ENCODE results near the gene TLR4.

TLR4 gene

GRCh38 chr9:117704024-117704575 lies at the start of gene TLR4:
Gene TLR4, plus strand, starts transcription at chr9:117704403. Its CDS starts 70 bp downstream, at chr9:117704473.
- DNase-seq (ENCODE audit: low spot score) (peak; percentile 29), FAIRE-seq (peak; percentile 60)

GRCh38 chr9:117656002-117656401 lies 48.2 kb upstream of the TLR4 start:
- no peak for DNase-seq (ENCODE audit: low spot score)
- no peak for FAIRE-seq

GRCh38 chr9:117662651-117663050 lies 41.6 kb upstream of the TLR4 start:
- DNase-seq (ENCODE audit: low spot score) (no peak), FAIRE-seq (no peak)

- FAIRE-seq (no peak), DNase-seq (ENCODE audit: low spot score) (no peak)
Observed at GRCh38 chr9:117664419-117664818, 39.8 kb upstream of the TLR4 start.

DNA sequence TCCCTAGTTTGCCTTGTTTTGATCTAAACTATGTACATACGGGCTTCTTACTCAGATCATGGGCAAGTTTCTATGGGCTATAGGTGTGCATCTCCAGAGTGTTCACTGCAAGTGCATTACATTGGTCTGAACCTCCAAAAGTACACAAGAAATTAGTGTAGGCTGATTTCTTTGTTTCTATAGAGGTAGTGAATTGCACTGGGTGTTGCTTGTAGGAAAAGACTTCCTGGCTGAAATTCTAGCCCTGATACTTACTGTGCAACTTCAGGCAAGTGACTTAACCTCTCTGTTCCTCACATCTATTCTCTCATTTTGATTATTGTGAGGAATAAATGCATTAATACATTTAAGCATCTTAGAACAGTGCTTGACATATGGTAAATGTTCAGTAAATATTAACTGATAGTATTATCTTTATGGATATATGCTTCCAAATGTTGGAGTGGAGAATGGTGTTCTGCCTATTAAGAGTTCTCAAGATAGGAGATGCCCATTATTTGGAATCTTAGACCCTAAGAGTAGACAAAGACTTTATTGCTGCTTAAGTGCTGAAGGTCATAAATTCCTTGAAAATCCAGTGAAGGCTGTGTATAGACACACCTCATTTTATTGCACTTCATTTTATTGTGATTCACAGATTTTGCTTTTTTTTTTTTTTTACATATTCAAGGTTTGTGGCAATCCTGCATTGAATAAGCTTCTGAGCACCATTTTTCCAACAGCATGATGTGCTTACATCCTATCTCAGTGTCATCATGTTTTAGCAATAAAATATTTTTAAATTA lies 38.4 kb upstream of the TLR4 start:
- DNase-seq (ENCODE audit: low spot score) (no peak), FAIRE-seq (no peak)

GRCh38 chr9:117671468-117671867 lies 32.7 kb upstream of the TLR4 start:
- DNase-seq (ENCODE audit: low spot score) (no peak), FAIRE-seq (no peak)

- FAIRE-seq, result peak; percentile 56
- DNase-seq (ENCODE audit: low spot score), result peak; percentile 68
Observed at GRCh38 chr9:117672369-117672768, 31.8 kb upstream of the TLR4 start.

- no peak for DNase-seq (ENCODE audit: low spot score)
- FAIRE-seq, result no peak
Observed at GRCh38 chr9:117677572-117677971, 26.6 kb upstream of the TLR4 start.

DNA sequence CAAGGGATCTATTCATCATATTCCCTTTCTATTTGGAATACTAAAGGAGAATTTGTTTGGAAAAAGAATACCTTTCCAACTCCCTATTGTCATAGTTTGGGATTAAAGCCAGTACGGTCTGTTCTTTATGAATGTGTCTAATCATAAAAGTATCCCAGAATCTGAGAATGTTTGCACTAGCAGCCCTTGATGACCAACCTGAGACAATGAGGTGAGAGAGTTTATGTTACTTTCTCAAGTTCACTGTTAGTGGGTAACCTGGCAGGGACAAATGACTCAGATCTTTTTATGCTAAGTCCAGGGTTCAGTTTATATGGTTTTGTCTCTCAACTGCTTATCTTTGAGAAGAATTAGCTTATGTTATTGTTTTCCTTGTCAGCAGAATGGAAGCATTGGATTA lies 25.3 kb upstream of the TLR4 start:
- FAIRE-seq, result no peak
- DNase-seq (ENCODE audit: low spot score), result no peak

DNA sequence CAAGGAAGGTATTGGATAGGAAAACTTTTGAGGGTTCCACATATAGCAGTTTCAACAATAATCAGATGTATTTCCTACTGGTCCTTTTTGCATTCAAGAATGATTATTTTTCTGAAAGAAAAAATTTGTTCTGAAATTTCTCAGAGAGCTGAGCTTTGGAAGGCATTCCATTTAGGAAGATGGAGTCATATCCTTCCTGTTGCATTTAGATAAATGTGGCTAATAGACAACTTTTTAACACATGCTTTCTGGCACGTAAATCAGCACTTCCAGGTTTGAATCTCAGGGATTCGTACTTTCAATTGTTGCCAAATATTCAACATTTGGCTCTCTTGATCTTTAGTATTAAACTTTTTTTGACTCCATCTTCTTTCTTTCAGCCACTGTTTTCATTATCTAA lies 24.8 kb upstream of the TLR4 start:
- DNase-seq (ENCODE audit: low spot score), result no peak
- no peak for FAIRE-seq

- DNase-seq (ENCODE audit: low spot score), result no peak
- no peak for FAIRE-seq
Observed at GRCh38 chr9:117681888-117682287, 22.3 kb upstream of the TLR4 start.

DNA sequence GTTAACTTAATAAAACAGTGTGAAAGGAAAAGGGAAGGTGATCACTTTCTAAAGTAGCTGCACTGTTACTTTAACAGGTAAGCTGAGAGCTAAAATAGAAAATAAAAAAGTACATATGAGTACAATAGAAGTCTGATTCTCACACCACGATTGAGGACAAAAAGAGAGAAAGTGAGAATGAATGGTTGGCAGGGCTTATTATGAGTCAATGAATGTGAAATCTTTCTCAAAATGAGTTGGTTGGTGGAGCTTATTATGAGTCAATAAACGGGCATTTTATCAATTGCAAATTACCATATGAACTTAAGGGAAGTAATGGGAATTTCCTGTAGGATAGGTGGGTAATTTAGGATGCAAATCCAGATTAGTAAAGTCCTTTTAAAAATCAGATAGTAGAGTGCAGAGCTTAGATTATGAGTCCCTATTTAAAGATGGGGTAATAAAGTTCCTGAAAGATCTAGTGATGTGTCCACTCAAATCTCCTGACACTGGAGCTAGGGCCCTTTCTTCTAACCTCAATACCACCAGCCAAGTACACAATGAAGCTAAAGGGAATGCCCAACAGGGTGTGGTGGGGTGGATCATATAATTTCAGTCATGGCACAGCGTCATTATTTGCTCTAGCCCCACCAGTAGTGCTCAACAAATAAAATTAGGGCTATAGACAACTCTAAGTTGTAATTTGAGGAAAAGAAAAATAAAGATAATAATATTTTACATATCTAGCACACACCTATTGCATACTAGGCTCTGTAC lies 21.1 kb upstream of the TLR4 start:
- FAIRE-seq (no peak), DNase-seq (ENCODE audit: low spot score) (no peak)

DNA sequence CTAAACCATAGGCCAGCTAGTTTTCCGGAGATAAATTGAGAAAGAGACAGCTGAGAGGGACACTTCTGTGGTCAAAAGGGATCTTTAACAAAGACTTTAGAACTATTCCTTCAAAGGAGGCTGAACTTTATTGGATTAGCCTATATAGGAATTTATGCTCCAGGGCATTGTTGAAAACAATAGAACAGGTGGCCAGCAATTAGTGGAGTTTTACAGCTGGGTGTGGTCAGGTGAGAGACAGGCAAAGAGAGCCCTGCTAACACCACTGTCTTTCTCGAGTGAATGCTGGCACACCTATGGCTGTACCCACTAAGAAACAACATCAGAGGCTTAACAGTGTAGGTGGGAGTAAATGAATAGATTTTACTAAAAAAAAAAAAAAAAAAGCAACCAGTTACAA lies 16.7 kb upstream of the TLR4 start:
- FAIRE-seq (no peak), DNase-seq (ENCODE audit: low spot score) (no peak)

DNA sequence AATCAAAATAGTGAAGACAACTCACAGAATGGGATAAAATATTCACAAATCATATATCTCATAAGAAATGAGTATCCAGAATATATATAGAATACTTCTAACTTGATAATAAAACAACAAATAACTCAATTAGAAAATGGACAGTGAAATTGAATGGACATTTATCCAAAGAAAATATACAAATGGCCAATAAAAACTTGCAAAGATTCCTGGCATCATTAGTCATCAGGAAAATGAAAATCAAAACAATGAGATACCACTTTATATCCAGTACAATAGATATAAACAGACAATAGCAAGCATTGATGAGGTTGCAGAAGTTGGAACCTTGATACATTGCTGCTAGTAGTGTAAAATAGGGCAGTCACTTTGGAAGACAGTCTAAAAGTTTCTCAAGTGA lies 12.8 kb upstream of the TLR4 start:
- DNase-seq (ENCODE audit: low spot score), result no peak
- no peak for FAIRE-seq

GRCh38 chr9:117696154-117696553 lies 8.0 kb upstream of the TLR4 start:
- DNase-seq (ENCODE audit: low spot score), result no peak
- no peak for FAIRE-seq

DNA sequence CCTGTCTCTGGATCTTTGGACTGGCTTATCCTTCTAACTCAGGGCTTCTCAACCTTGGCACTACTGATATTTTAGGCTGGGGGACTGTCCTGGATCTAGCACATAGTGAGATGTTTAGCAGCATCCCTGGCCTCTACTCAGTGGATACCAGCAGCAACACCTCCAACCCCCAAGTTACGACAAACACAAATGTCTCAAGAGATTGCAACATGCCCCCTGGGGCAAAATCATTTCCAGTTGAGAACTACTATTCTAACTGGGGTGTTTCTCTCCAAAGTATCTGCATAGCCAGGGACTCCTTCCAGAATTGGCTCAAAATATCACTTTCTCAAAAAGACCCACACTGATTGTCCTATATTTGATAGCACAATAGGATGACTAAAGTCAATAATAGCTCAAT lies 7.2 kb upstream of the TLR4 start:
- FAIRE-seq, result no peak
- no peak for DNase-seq (ENCODE audit: low spot score)

GRCh38 chr9:117703537-117703936 lies 666 bp upstream of the TLR4 start:
- DNase-seq (ENCODE audit: low spot score) (no peak), FAIRE-seq (peak; percentile 2)

DNA sequence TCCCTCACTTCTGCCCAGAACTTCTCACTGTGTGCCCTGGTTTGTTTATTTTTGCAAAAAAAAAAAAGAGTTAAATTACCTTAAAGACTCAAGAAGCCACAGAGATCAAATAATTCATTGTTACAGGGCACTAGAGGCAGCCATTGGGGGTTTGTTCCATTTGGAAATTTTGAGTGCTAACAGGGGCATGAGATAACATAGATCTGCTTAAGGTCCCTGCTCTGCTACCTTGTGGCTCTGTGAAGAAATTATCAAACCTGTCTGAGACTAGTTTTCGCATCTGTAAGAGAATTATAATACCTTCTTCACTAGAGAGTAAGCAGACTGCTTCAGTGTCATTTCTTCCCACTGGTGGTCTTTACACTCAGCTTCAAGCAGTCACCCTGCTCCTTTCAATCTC lies 394 bp downstream of the TLR4 start:
- FAIRE-seq (no peak), DNase-seq (ENCODE audit: low spot score) (no peak)

DNA sequence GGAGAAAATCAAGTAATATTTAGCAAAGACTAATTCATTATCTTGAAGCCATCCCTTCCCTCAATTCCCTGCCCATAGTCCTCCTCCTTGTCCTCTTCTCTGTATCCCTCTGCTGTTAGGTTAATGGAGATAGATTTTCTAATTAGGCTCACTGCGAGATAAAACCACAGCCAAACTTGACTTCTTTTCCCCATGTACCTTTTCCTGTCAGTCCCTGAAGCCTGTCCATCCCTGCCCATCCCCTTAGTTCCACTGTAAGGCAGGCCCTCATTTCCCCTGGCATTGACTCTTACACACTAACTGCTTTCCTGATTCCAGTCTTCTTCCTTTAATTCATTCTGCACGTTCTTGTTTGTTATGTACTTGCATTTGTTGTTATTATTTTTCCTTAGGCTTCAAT lies 1.2 kb downstream of the TLR4 start:
- no peak for FAIRE-seq
- no peak for DNase-seq (ENCODE audit: low spot score)

DNA sequence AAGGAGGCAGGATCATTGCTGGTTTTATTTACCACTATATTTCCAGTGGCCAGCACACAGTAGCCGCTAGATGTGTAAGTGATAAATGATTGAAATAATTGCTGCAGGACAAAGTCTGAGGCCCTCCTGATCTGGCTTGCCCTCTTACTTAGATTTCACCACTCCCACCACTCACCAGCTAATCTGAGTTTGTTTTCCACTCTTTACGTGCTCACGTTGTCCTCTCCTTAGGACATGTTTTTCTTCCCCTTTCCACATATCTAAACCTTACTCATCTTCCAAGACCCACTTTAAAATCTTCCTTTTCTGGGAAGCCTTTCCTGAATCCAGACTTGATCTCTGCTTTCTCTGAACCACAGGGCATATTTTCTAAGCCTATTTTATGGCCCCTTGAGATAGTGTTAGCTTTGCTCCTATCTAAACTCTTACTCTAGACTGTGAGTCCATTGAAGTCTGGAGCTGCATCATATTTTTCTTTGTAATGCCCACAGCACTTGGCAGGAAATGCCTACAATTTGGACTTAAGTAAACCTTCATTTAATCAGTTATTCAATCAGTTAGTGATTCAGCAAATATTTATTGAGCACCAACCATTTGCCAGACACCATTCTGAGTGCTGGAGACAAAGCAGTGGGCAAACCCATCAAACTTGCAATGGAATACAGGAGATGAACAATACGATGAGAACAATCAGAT lies 2.4 kb downstream of the TLR4 start:
- no peak for FAIRE-seq
- DNase-seq (ENCODE audit: low spot score), result no peak

DNA sequence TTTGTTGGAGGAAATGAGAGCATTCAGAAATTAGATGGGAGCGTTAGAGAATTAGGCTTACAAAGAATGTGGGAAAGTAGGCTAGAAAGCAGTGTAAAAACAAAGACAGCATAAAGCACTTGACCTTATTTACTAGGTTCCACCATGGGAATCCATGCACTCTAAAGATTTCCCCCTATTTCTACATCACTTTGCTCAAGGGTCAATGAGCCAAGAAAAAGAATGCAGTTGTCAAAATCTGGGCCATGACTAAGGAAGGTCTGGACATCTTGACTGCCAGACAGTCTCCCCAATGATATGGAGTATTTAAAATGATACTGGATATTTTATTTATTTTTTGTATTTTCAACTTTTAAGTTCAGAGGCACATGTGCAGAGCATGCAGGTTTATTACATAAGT lies 3.4 kb downstream of the TLR4 start:
- DNase-seq (ENCODE audit: low spot score) (no peak), FAIRE-seq (no peak)

- FAIRE-seq, result no peak
- DNase-seq (ENCODE audit: low spot score), result no peak
Observed at GRCh38 chr9:117709936-117710335, 5.7 kb downstream of the TLR4 start.
